C4-2B (cell line): ENCODE data around the gene MAPK8IP2.

Experiments
- CTCF ChIP-seq: fragments of 450-650 bp; conservative IDR thresholded peaks from 2 replicates; pipeline ENCODE4 v1.5.1; 2017; ENCODE audit warnings: mild to moderate bottlenecking
- ZFX ChIP-seq: fragments of 450-650 bp; IDR thresholded peaks from 2 replicates; pipeline ENCODE4 v1.6.1; 2017

- TF ChIP-seq CTCF (no peak), ZFX (no peak)
Observed at GRCh38 chr22:50569896-50570535, 30.6 kb upstream of the MAPK8IP2 start.
